GM10847 (cell line): ENCODE measurements around the gene XRCC3.

ENCODE experiments used
- POLR2A ChIP-seq: IDR thresholded peaks from 2 replicates; pipeline ENCODE4 v1.6.1; 2011; ENCODE audit not compliant: insufficient read length; ENCODE audit errors: extremely low read depth

Gene XRCC3

DNA sequence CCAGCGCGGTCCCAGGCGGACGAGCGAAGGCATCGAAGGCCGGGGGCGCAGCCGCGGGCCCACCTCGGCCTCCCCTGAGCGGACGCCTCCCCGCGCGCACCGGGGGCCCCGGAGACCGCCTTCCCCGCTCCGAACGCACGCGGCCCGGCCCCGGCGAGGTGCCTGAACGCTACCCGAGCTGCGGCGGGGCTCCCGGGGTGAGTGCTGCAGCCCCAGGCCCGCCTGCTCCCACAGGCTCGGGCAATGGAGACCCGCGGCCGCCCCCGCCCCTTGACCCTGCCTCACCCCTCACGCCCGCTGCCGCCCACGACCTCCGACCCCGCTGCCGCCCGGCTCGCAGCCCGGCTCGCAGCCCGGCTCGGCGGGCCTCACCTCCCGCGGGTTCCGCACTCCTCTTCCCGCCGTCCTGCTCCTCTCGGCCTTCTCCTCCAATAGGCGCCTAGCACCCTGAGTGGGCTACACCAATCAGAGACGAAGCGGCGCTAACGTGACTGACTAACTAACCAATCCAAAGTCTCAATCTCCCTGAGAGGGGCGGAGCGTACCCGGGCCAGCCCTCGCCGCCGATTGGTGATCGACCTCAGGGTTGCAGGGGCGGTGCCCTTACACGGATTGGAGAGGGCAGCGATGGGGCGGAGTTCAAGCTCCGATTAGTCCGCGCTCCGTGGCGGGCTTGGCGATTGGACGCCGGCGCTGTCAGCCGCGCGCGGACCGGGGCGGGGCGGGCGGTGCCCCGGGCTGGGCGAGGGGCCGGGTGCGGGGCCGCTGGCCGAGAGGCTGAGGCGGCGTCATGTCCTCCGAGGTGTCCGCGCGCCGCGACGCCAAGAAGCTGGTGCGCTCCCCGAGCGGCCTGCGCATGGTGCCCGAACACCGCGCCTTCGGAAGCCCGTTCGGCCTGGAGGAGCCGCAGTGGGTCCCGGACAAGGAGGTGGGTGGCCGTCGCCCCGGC lies at the start of gene XRCC3, which contains the start of gene ZFYVE21:
XRCC3 (minus strand) TSS at position 400 of the 949 bp plus-strand sequence. CDS start 4,364 bp downstream, outside the sequence.
ZFYVE21 (plus strand) TSS at position 759 of the 949 bp plus-strand sequence; CDS start at position 791, 32 bp downstream.
- peak; percentile 92 for TF ChIP-seq POLR2A

- TF ChIP-seq POLR2A: no peak
These were observed 48.7 kb upstream of the XRCC3 start for GRCh38 chr14:103763730-103764488.

DNA sequence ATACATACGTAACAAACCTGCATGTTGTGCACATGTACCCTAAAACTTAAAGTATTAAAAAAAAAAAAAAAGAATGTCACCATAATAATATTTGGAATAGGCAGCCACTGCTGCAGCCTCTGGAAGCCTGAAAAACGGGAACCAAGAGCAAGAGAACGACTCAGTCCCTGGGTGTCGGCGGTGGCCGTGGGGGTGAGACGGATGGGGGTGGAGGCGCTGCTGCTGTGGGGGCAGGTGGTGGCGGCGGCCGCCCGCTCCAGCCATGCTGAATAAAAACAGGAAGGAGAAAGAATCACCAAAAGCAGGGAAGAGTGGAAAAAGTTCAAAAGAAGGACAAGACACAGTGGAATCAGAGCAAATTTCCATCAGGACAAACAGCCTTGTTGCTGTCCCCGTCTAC lies 47.3 kb upstream of the XRCC3 start:
- no peak for TF ChIP-seq POLR2A

- TF ChIP-seq POLR2A: no peak
These were observed 46.8 kb upstream of the XRCC3 start for GRCh38 chr14:103762036-103762435.

DNA sequence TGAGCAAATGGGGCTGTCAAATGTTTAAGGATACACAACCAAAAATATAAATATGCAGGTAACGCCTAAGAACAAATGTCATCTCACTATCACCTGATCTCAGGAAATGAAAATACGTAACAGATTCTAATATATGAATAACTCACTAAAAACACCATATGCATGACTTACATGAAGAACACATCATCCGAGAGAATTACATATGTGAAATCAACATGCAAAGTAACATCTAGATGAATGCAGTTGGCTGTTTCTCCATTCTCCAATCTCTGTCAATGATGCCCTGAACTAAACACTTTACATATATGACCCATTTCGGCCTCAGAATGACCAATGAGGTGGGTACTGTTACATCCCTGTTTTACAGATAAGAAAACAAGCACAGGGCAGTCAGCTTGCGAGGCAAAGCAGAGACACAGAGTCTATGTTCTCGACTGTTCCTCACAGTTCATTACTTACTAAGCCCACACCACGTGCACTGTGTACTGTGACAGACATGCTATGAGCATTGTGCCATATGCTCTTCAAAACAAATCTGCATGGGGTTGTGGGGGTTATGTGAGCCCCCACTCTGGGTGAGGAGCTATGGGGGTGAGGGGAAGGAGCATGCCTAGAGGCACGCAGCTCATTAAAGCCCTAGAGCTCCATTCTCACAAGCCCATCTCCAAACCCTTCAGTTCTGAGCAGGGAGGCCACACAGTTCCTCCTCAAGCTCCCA lies 43.0 kb upstream of the XRCC3 start:
- no peak for TF ChIP-seq POLR2A

DNA sequence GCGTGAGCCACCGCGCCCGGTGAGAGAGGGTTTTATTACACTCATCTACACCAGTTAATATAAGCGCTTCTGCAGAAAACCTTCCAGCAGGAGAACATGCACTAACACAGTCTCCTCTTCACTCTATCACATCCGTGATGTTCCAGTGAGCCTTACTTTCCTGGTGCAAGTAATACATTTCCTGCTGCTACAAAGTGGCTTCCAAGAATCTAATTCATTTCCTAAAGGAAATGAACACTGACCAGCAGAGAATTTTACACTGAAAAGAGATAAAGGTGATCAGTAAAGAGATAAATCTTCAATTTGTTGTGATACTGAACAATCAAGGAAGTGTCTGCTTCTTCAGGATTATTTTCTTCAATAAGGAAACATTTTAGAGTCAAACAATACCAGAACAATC lies 39.8 kb upstream of the XRCC3 start:
- TF ChIP-seq POLR2A: no peak

DNA sequence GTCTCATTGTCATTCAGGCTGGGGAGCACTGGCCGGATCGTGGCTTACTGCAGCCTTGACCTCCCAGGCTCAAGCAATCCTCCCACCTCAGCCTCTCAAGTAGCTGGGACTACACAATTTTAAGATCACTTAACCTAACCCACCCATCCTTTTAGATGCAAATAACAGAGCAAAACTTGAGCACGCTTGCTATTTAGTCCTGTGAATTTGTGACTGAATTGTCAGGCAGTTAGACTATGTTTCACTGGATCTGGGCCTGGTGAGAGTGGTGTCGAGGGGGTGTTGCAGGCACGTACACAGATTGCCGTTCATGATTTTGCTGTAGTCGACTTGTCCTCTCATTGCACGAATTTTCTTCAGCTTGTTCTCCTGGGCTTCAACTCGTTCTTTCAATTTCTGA lies 38.5 kb upstream of the XRCC3 start:
- TF ChIP-seq POLR2A: no peak

GRCh38 chr14:103749860-103750259 lies 34.6 kb upstream of the XRCC3 start:
- no peak for TF ChIP-seq POLR2A

GRCh38 chr14:103749452-103749851 lies 34.2 kb upstream of the XRCC3 start:
- no peak for TF ChIP-seq POLR2A

GRCh38 chr14:103748534-103748857 lies 33.2 kb upstream of the XRCC3 start:
- no peak for TF ChIP-seq POLR2A

- no peak for TF ChIP-seq POLR2A
These were observed 31.4 kb upstream of the XRCC3 start for GRCh38 chr14:103746701-103747100.

DNA sequence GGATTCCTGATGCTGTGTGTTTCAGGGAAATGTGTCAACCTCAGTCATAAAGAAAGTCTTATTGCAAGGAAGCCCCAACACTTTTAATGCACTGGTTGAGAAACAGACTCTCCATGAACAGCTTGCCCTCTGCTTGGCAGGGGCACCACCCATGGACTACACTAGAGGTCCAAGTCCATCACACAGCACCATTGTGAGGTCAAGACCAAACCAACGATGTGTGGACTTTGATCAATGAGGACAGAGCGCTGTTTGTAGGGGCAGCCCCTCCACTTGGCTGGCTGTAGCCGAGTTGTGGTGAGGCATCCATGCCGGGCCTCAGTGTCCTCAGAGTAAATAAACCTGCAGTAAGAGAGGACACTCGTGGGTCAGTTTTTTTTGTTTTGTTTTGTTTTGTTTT lies 30.2 kb upstream of the XRCC3 start:
- no peak for TF ChIP-seq POLR2A

DNA sequence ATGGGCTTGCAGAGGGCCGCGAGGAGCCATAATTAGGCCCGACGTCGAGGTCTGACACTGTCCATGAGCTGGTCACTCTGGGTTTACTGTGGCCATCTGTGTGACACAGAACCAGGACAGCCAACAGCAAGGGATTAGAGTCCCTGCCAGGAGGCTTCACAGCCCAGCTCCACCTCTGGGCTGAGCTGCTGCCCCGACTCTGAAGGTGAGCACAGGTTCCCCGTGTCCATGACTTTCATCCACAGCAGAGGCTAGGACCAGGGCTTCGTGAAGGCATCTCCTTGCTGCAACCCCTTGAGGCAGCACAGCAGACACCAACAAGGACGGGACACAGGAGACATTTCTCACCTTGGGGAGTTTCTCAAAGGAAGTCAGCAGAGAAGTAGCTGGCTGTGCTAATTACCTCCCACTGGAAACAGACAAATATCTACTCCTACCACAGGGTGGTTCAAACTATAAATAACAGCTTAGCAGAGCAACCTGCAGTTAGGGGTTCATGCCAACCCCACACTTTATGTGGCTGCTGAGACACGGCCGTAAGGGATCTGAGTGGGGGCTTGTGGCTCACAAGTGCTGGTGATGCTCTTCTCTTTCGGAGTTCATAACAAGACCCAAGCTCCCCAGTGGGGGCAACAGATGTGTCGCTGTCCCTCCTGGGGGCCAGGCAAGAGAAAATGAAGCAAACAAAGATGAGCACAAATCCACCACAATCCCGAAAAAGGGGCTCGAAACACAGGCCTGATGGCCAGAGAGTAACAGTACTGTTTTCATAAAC lies 29.6 kb upstream of the XRCC3 start:
- no peak for TF ChIP-seq POLR2A

DNA sequence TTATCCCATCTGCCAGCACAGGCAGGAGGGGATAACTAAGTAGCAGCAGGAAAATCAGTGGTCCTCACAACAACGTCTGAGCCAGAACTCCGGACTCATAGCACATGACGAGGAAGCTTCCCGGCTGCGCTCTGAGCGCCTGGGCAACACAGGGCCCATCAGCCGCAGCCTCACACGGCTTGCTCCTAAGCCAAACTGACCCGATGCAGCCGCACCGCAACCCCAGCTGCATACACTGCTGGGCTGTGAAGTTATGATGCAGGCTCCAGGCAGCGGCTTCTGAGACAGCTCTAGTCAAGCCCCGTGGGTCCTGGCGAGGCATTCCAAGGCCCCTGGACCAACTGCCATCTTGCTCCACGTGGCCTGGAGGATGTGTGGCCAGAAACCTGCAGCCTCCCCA lies 28.4 kb upstream of the XRCC3 start:
- TF ChIP-seq POLR2A: no peak
